Large intestine (tissue), 3 donors: ENCODE data around the gene CLOCK. TPM values are rescaled to one million over a fixed set of nuclear protein-coding genes. Genes with fewer than 3 reads are reported as not detected.
A peak's percentile ranks its signal among the peaks of the same experiment; 100 is the strongest.

ENCODE experiments used
- DNase-seq, 2 donors: peaks; one replicate each; pipeline versions ENCODE4 v3.0.0 to v3.0.0-alpha.2; 2013
- H3K27ac ChIP-seq: one replicate; pipeline ENCODE4 v1.5.1; 2013; ENCODE audit warnings: low read length
- H3K27me3 ChIP-seq: 2 replicates; pipeline ENCODE4 v1.6.1; 2013; ENCODE audit warnings: low read length; ENCODE audit not compliant: control insufficient read depth, insufficient read depth
- H3K36me3 ChIP-seq: 2 replicates; pipeline ENCODE4 v1.6.1; 2013; ENCODE audit warnings: low read length; ENCODE audit not compliant: control insufficient read depth, insufficient read depth
- H3K4me1 ChIP-seq: one replicate; pipeline ENCODE4 v1.6.1; 2013; ENCODE audit warnings: low read length; ENCODE audit not compliant: control insufficient read depth, insufficient read depth
- H3K4me3 ChIP-seq: one replicate; pipeline ENCODE4 v1.5.1; 2013; ENCODE audit warnings: low read length
- H3K9me3 ChIP-seq: one replicate; pipeline ENCODE4 v1.6.1; 2013; ENCODE audit warnings: mild to moderate bottlenecking, low read depth, low read length, moderate library complexity; ENCODE audit not compliant: control insufficient read depth
- WGBS: methylation state at CpG from one replicate; pipeline ENCODE4 v1.1.5; 2013; ENCODE audit warnings: low lambda C conversion rate; ENCODE audit not compliant: insufficient coverage; 5-methylcytosine and 5-hydroxymethylcytosine counted together
- polyA plus RNA-seq: library from polyadenylated mRNA; unstranded; fragments of 120-200 nt; gene quantifications from one replicate; pipeline ENCODE4 v1.2.1, GENCODE V29; 2013

The CLOCK gene
- polyA plus RNA-seq, 1 donor: 16.5 TPM

DNA sequence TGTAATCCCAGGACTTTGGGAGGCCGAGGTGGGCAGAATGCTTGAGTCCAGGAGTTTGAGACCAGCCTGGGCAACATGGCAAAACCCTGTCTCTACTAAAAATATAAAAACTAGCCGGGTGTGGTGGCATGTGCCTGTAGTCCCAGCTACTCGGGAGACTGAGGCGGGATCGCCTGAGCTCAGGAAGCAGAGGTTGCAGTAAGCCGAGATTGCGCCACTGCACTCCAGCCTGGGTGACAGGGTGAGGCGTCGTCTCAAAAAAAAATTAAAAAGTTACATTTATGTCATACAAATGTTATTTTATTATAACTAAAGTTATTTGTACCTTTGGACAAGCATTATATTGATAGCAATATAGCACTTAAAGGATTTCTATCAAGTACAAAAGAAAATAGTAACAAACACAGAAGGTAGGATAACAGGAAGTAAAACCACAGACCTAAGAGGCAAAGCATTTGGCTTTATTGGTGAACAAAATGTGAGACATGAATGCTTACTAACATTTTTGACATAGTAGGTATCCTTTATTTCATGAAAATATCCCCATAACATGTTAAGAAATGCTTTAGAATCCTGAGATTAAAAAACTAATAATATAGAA, 99.5 kb downstream of the CLOCK start:
- Histone ChIP-seq H3K4me3 (no peak overlapping the region), H3K9me3 (no peaks in the 10 kb centered on the region), H3K27ac (no peak overlapping the region), H3K4me1 (no peaks in the 10 kb centered on the region), H3K36me3 (peaks cover 45% of the 10 kb centered on the region), H3K27me3 (no peaks in the 10 kb centered on the region)
- no CpG with 5 or more reads among the region's 9 CpGs for WGBS
- no peak for DNase-seq

DNA sequence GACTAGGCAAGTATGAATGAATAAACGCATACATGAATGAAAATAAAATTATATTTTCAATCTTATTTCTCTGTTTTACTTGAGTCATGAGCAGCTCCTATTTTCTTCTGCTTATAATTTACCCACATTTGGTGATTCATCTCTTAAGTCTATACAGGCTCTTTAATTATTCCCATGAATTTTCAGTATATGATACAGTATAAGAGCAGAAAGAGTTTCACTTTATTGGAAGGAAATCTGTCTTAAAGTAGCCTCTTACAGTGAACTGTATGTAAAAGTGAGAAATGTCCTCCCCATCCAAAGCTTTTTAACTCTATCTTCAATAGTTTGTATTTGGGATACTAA, 100.2 kb downstream of the CLOCK start:
- no CpG with 5 or more reads among the region's 1 CpG for WGBS
- H3K4me1 ChIP-seq: no peaks in the 10 kb centered on the region
- no peaks in the 10 kb centered on the region for H3K9me3 ChIP-seq
- no peaks in the 10 kb centered on the region for H3K27me3 ChIP-seq
- no peak overlapping the region for H3K27ac ChIP-seq
- peaks cover 41% of the 10 kb centered on the region for H3K36me3 ChIP-seq
- no peak overlapping the region for H3K4me3 ChIP-seq
- no peak for DNase-seq

DNA sequence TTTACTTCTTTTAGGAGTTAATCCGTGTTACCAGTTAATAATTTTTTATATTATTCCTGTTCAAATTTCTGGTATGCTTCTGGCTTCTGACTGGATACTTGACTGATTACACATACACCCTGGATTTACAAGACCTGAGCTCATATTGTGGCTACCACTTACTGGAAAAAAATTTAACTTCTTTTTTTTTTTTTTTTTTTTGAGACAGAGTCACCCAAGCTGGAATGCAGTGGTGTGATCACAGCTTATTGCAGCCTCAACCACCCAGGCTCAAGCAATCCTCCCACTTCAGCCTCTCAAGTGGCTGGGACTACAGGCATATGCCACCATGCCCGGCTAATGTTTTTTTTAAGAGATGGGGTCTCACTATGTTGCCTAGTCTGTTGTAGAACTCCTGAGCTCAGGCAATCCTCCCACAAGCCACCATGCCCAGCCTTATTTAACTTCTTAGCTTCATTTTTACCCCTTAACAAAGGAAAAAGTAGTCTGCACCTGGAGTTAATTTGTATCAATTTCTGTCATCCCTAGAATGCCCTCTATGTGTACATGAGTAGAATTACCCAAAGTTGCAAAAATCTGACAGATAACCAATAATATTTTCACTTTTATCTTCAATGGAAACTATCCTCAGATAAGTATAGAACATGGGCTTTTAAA, 100.7 kb downstream of the CLOCK start:
- no peaks in the 10 kb centered on the region for H3K4me1 ChIP-seq
- no peaks in the 10 kb centered on the region for H3K9me3 ChIP-seq
- DNase-seq: no peak
- no peaks in the 10 kb centered on the region for H3K27me3 ChIP-seq
- WGBS: no CpG with 5 or more reads among the region's 2 CpGs
- no peak overlapping the region for H3K27ac ChIP-seq
- peaks cover 45% of the 10 kb centered on the region for H3K36me3 ChIP-seq
- no peak overlapping the region for H3K4me3 ChIP-seq

DNA sequence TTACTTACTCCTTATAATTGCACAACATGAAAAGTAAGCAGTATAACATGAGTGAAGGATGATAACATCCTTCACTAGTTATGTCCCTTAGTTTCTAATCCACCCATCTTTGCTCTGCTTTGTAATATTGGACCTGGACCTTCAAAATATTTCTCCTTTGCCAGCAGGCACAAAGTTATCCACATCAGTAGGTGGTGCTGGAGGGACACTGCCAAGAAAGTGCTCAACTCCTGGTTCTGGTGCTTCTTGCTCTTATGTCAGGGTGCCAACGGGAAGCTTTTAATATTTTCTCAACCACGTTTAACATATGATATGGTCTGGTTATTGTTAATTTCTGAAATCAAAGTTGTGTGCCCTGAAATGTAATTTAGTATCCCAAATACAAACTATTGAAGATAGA, 101.9 kb downstream of the CLOCK start:
- no peak for DNase-seq

DNA sequence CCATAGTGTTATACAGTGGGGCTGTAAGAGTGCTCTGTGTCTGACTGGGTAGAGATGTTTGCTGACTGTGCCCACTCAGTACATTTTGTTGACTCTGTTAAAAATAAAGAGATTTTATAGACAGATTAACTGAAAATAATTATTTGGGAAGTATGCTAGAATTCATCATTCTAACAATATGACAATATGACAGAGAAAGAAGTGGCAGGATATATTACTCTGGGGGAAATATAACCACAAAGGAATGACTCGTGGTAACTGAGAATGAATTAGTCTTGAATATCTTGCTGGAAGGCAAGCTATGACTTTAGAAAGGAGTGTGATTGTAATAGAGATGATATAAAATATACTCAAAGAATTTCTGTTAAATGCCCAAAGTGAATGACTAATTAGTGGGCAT, 104.2 kb downstream of the CLOCK start:
- Histone ChIP-seq H3K4me3 (no peak overlapping the region), H3K27me3 (no peaks in the 10 kb centered on the region), H3K27ac (no peak overlapping the region), H3K4me1 (peaks cover 6% of the 10 kb centered on the region), H3K36me3 (peaks cover 37% of the 10 kb centered on the region), H3K9me3 (no peaks in the 10 kb centered on the region)
- WGBS: 100% methylated on average over 1 of the region's 1 CpG
- no peak for DNase-seq

More for the DNA sequence above, 101.9 kb downstream of the CLOCK start:
- Histone ChIP-seq H3K9me3 (no peaks in the 10 kb centered on the region), H3K27me3 (no peaks in the 10 kb centered on the region), H3K27ac (no peak overlapping the region), H3K36me3 (peaks cover 44% of the 10 kb centered on the region), H3K4me1 (no peaks in the 10 kb centered on the region), H3K4me3 (no peak overlapping the region)
- WGBS: no CpG with 5 or more reads among the region's 2 CpGs

DNA sequence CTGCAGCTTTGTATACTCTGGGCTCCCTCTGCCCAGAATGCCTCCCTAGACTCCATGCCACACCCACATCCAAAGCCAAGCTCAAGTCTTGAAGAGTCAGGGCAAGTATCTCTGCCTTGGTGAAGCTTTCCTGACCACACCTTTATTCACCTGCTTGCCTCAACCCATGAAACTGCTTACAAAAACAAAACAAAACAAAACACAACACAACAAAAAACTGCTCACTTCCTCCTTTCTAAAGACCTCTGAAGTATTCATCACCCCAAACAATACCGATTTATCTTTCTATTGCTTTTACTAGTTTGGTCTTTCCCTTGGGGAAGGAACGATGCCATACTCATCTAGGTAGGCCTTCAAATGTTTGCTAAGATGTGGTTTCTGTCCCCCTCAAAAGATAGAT, 105.9 kb downstream of the CLOCK start:
- peaks cover 36% of the 10 kb centered on the region for H3K36me3 ChIP-seq
- DNase-seq: no peak

DNA sequence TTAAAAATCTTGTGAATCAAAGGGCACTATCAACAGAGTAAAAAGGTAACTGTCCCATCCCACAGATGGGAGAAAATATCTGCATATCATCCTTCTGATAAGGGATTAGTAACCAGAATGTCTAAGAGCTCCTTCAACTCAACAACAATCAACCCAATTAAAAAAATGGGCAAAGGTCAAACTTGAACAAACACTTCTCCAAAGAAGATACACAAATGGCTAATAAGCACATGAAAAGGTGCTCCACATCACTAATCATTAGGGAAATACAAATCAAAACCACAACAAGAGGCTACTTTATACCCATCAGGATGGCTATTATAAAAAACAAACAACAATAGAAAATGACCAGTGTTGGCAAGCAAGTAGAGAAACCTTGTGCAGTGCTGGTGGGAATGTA, 107.7 kb downstream of the CLOCK start:
- H3K36me3 ChIP-seq: peaks cover 40% of the 10 kb centered on the region
- no peak overlapping the region for H3K4me3 ChIP-seq
- no peaks in the 10 kb centered on the region for H3K27me3 ChIP-seq
- peak overlapping the region; percentile 82 for H3K27ac ChIP-seq
- peaks cover 12% of the 10 kb centered on the region for H3K4me1 ChIP-seq
- no peaks in the 10 kb centered on the region for H3K9me3 ChIP-seq
- DNase-seq: peak in 1 of 2 donors; percentile 46

More for the DNA sequence above, 105.9 kb downstream of the CLOCK start:
- H3K4me1 ChIP-seq: peaks cover 12% of the 10 kb centered on the region
- no peak overlapping the region for H3K4me3 ChIP-seq
- H3K27ac ChIP-seq: no peak overlapping the region
- WGBS: 75% methylated on average over 1 of the region's 2 CpGs
- H3K9me3 ChIP-seq: no peaks in the 10 kb centered on the region
- H3K27me3 ChIP-seq: no peaks in the 10 kb centered on the region

DNA sequence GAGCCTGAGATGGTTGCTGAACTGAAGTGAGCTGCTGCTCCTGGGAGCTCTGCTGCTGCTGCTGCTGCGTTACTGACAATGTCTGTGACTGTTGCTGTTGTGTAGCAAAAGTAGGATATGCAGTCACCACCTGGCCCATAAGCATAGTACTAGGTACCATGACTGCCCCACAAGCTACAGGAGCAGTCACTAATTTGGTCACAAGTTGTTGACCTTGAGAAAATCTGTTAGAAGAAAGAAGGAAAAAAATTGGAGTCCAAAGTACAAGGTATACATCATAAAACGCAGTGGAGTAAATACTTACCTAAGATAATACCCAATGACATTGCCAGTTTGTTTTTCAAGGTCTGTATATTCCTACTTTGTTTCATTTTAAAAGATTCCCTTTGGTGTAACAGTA, 108.4 kb downstream of the CLOCK start:
- Histone ChIP-seq H3K4me1 (peaks cover 12% of the 10 kb centered on the region), H3K36me3 (peaks cover 39% of the 10 kb centered on the region), H3K27me3 (no peaks in the 10 kb centered on the region), H3K4me3 (no peak overlapping the region), H3K9me3 (no peaks in the 10 kb centered on the region), H3K27ac (peak overlapping the region; percentile 82)
- WGBS: no CpG with 5 or more reads among the region's 2 CpGs
- DNase-seq: peak; percentile 72 to 91

DNA sequence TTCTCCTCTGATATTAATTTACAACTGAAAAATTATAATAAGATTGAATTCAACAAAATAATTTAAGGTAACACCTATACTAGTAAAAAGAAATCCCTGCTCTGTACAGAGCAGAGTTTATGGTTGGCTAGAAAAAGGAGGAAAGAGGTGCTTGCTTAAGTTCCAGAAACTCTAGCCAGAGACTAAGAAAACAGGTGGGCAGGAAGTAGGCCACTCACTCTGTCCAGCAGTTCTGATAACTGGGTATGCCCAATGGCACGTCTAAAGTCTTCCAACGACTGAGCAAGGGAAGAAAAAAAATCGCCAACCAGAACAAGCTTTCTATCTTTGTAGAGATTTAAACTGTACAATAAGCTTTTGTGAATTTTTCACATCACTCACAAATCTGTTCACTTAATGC, 108.9 kb downstream of the CLOCK start:
- Histone ChIP-seq H3K4me3 (no peak overlapping the region), H3K36me3 (peaks cover 35% of the 10 kb centered on the region), H3K9me3 (no peaks in the 10 kb centered on the region), H3K4me1 (peaks cover 12% of the 10 kb centered on the region), H3K27ac (peak overlapping the region; percentile 82), H3K27me3 (no peaks in the 10 kb centered on the region)
- WGBS: no CpG with 5 or more reads among the region's 3 CpGs
- no peak for DNase-seq

DNA sequence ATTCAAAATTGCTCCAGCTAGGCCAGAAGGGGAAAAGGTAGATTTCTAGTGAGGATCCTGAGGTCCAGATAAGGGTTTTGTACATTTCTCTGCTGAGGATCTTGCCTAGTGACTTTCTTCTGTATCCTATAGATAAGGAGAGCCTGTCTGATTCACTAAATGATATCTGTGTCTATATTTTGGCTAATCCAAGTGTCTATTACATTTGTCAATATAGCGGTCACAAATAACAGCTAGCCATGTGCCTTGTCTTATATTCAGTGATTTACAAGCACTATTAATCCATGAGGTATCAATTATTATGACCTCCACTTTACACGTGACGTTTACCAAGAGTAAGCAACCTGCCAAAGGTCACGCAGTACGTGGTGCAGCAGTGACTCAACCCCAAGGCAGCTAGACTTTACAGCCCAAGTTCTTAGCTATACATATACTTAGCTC, 109.3 kb downstream of the CLOCK start:
- H3K27me3 ChIP-seq: no peaks in the 10 kb centered on the region
- WGBS: 40% methylated on average over 2 of the region's 5 CpGs
- DNase-seq: peak; percentile 79 to 89
- H3K36me3 ChIP-seq: peaks cover 37% of the 10 kb centered on the region
- H3K4me1 ChIP-seq: peaks cover 12% of the 10 kb centered on the region
- H3K27ac ChIP-seq: peak overlapping the region; percentile 82
- H3K4me3 ChIP-seq: no peak overlapping the region
- no peaks in the 10 kb centered on the region for H3K9me3 ChIP-seq
